Measurements from ENCODE around the gene SERPINI1. TPM values are rescaled to one million over a fixed set of nuclear protein-coding genes. Genes with fewer than 3 reads are reported as not detected.
A peak's percentile ranks its signal among the peaks of the same experiment; 100 is the strongest.

SERPINI1 gene, protein sequence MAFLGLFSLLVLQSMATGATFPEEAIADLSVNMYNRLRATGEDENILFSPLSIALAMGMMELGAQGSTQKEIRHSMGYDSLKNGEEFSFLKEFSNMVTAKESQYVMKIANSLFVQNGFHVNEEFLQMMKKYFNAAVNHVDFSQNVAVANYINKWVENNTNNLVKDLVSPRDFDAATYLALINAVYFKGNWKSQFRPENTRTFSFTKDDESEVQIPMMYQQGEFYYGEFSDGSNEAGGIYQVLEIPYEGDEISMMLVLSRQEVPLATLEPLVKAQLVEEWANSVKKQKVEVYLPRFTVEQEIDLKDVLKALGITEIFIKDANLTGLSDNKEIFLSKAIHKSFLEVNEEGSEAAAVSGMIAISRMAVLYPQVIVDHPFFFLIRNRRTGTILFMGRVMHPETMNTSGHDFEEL
- total RNA-seq (1 to 10 TPM; 1.7 to 1.9 TPM), polyA plus RNA-seq (13.7 TPM)

DNA sequence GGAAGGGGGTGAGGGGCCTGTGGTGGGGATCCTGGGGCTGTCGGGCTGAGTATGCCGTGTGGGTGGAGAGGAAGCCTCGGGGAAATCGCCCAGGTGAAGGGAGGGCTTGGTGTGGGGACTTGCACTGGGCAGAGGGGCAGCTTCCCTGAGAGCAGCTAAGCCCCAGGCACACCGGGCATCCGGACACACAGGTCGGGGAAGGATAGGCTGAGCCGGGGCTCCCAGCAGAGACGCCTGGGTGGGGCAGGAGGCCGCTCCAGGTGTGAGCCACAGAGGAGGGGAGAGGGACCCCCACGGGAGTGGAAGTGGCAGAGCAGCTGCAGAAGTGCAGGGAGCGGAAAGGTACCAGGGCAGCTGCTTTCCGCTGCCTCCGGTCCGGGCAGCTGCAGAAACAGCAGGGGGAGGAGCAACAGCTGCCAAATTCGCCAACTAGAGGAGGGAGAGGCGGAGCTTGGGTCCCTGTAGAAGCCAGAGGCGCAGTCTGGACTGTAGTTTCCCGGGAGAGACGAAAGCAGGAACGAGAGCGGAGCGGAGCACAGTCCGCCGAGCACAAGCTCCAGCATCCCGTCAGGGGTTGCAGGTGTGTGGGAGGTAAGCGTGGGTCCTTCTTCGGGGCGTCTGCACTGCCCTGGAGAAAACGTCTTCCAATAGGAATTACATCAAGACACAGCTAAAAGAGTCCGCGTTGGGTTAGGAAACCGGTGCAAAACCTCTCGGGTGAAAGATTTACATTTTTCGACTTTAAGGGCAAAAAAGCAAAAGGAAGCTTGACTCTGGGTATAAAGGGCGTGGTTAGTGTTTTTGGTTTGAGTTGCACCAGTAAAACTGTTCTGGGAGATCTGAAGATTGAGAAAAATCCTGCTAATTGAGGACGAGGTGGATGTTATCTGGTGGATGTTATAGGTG, at the start of gene SERPINI1:
Gene SERPINI1 (plus strand): TSS at position 489 of the 906 bp plus-strand sequence. CDS start 53,408 bp downstream, outside the sequence.
- Histone ChIP-seq H3K4me3 (ENCODE audit: low read length) (peak within 1 kb of the TSS; percentile 75), H3K36me3 (ENCODE audit: insufficient read depth, low read length) (no peaks in the 10 kb centered on the region), H3K4me1 (ENCODE audit: insufficient read depth, low read length) (peaks cover 29% of the 10 kb centered on the region), H3K27ac (ENCODE audit: low read depth, low read length) (peak within 1 kb of the TSS; percentile 86), H3K9me3 (ENCODE audit: low read length) (no peaks in the 10 kb centered on the region), H3K27me3 (ENCODE audit: insufficient read depth, low read length, poor library complexity, severe bottlenecking) (no peaks in the 10 kb centered on the region)
- H3K27me3 Mint-ChIP-seq: no peaks in the 10 kb centered on the region
- CTCF ChIA-PET: interaction anchor here (0.9 to 1.9 kb wide), 4 partner anchors 8 to 52 kb away, joined by 3 to 4 read pairs (median 3); no protein-coding TSS in a partner anchor
- no peaks in the 10 kb centered on the region for H3K9me3 Mint-ChIP-seq
- H3K27ac Mint-ChIP-seq: no peak within 1 kb of the TSS
- peaks cover 0 to 6% (median 2%) of the 10 kb centered on the region in 3 donors for H3K36me3 Mint-ChIP-seq
- POLR2A ChIA-PET: interaction anchor here (0.9 kb wide), 1 partner anchor 14 kb away, joined by 3 read pairs; no protein-coding TSS in a partner anchor
- DNase-seq: peak in 4 of 5 donors; percentile 70 to 84 (median 75)
- H3K4me3 Mint-ChIP-seq: peak within 1 kb of the TSS in 1 of 7 donors; percentile 34
- peaks cover 4 to 14% (median 13%) of the 10 kb centered on the region in 3 donors for H3K4me1 Mint-ChIP-seq

- Mint-ChIP-seq H3K27ac (peak overlapping the region; percentile 7 to 91 (median 75)), H3K36me3 (peaks cover 0 to 69% (median 18%) of the 10 kb centered on the region in 3 donors), H3K4me1 (peaks cover 24 to 37% (median 37%) of the 10 kb centered on the region in 3 donors), H3K27me3 (no peaks in the 10 kb centered on the region), H3K9me3 (no peaks in the 10 kb centered on the region), H3K4me3 (peak overlapping the region in 3 of 7 donors; percentile 22 to 40 (median 35))
- H3K4me1 ChIP-seq (ENCODE audit: insufficient read depth, low read length): peaks cover 13% of the 10 kb centered on the region
- H3K4me3 ChIP-seq (ENCODE audit: low read length): no peak overlapping the region
- POLR2A ChIA-PET: no interaction called here
- peak in 3 of 5 donors; percentile 7 to 57 (median 20) for DNase-seq
- no peak overlapping the region for H3K27ac ChIP-seq (ENCODE audit: low read depth, low read length)
- CTCF ChIA-PET: interaction anchor here (1.0 kb wide), 1 partner anchor 44 kb away, joined by 3 read pairs; the partner anchor contains the start of genes PDCD10 and SERPINI1
- H3K9me3 ChIP-seq (ENCODE audit: low read length): no peaks in the 10 kb centered on the region
- H3K27me3 ChIP-seq (ENCODE audit: insufficient read depth, low read length, poor library complexity, severe bottlenecking): no peaks in the 10 kb centered on the region
- H3K36me3 ChIP-seq (ENCODE audit: insufficient read depth, low read length): peaks cover 15% of the 10 kb centered on the region
These were observed 44.2 kb upstream of the SERPINI1 start for GRCh38 chr3:167691366-167691765.

GRCh38 chr3:167694121-167694520, 41.4 kb upstream of the SERPINI1 start:
- H3K4me3 Mint-ChIP-seq: no peak overlapping the region
- peaks cover 13% of the 10 kb centered on the region for H3K4me1 ChIP-seq (ENCODE audit: insufficient read depth, low read length)
- H3K27ac Mint-ChIP-seq: peak overlapping the region in 1 of 8 donors; percentile 52
- no peaks in the 10 kb centered on the region for H3K27me3 ChIP-seq (ENCODE audit: insufficient read depth, low read length, poor library complexity, severe bottlenecking)
- peaks cover 20% of the 10 kb centered on the region for H3K36me3 ChIP-seq (ENCODE audit: insufficient read depth, low read length)
- H3K36me3 Mint-ChIP-seq: peaks cover 0 to 68% (median 19%) of the 10 kb centered on the region in 3 donors
- H3K9me3 ChIP-seq (ENCODE audit: low read length): no peaks in the 10 kb centered on the region
- no peaks in the 10 kb centered on the region for H3K27me3 Mint-ChIP-seq
- H3K4me1 Mint-ChIP-seq: peaks cover 29 to 52% (median 52%) of the 10 kb centered on the region in 3 donors
- H3K27ac ChIP-seq (ENCODE audit: low read depth, low read length): no peak overlapping the region
- no peak overlapping the region for H3K4me3 ChIP-seq (ENCODE audit: low read length)
- CTCF ChIA-PET: interaction anchor here (1.4 kb wide), 1 partner anchor 9 kb away, joined by 3 read pairs; no protein-coding TSS in a partner anchor
- no peaks in the 10 kb centered on the region for H3K9me3 Mint-ChIP-seq
- DNase-seq: no peak
- POLR2A ChIA-PET: no interaction called here

DNA sequence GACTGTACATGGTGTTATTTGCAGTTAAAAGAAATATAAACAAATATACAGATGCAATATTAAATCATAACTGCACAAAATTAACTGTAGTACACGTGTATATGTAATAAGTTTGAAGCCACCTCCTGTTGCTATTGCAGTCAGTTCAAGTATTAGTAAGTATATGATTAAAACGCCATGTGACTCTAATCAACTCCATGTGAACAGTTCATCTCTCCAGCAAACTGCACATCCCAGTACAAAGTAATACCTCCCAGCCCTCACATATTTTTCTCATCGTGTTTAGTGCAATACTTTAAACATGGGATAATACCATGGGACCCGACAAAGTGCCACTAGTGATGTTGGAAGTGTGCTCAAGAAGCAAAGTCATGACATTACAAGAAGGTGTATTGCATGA, 35.5 kb upstream of the SERPINI1 start:
- DNase-seq: no peak
- ChIA-PET POLR2A (no interaction called here), CTCF (no interaction called here)
- Histone ChIP-seq H3K4me1 (ENCODE audit: insufficient read depth, low read length) (no peaks in the 10 kb centered on the region), H3K27ac (ENCODE audit: low read depth, low read length) (no peak overlapping the region), H3K27me3 (ENCODE audit: insufficient read depth, low read length, poor library complexity, severe bottlenecking) (no peaks in the 10 kb centered on the region), H3K9me3 (ENCODE audit: low read length) (no peaks in the 10 kb centered on the region), H3K4me3 (ENCODE audit: low read length) (no peak overlapping the region), H3K36me3 (ENCODE audit: insufficient read depth, low read length) (peaks cover 25% of the 10 kb centered on the region)
- H3K27me3 Mint-ChIP-seq: no peaks in the 10 kb centered on the region
- no peaks in the 10 kb centered on the region for H3K9me3 Mint-ChIP-seq
- peaks cover 8 to 73% (median 18%) of the 10 kb centered on the region in 3 donors for H3K36me3 Mint-ChIP-seq
- H3K27ac Mint-ChIP-seq: peak overlapping the region in 1 of 8 donors; percentile 55
- peaks cover 22 to 39% (median 28%) of the 10 kb centered on the region in 3 donors for H3K4me1 Mint-ChIP-seq
- H3K4me3 Mint-ChIP-seq: no peak overlapping the region

- POLR2A ChIA-PET: no interaction called here
These were observed 34.6 kb upstream of the SERPINI1 start for GRCh38 chr3:167700926-167701325.

DNA sequence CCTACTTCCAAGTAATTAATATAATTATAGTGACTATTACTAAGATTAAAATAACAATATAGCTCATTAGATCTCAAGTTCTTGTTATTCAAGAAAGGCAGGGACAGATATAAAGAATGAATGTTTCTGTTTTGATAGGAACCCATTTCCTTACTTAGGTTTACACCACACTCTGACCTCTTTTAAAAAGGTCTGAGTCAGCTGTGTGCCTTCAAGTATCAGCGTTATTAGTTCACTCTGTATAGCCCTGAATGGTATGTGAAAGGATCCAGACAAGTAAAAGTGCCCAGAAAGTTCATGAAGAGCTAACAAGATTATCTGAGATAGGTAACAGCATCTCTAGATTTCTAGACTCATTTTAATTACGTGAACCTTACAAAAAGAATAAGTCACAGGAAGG, 29.7 kb upstream of the SERPINI1 start:
- Histone ChIP-seq H3K9me3 (ENCODE audit: low read length) (no peaks in the 10 kb centered on the region), H3K36me3 (ENCODE audit: insufficient read depth, low read length) (peaks cover 23% of the 10 kb centered on the region), H3K27ac (ENCODE audit: low read depth, low read length) (no peak overlapping the region), H3K4me1 (ENCODE audit: insufficient read depth, low read length) (no peaks in the 10 kb centered on the region), H3K27me3 (ENCODE audit: insufficient read depth, low read length, poor library complexity, severe bottlenecking) (no peaks in the 10 kb centered on the region), H3K4me3 (ENCODE audit: low read length) (no peak overlapping the region)
- Mint-ChIP-seq H3K27ac (peak overlapping the region in 5 of 8 donors; percentile 6 to 51 (median 43)), H3K4me3 (no peak overlapping the region), H3K4me1 (peaks cover 33 to 59% (median 52%) of the 10 kb centered on the region in 3 donors), H3K27me3 (no peaks in the 10 kb centered on the region), H3K9me3 (no peaks in the 10 kb centered on the region), H3K36me3 (peaks cover 12 to 77% (median 19%) of the 10 kb centered on the region in 3 donors)
- CTCF ChIA-PET: no interaction called here
- POLR2A ChIA-PET: no interaction called here
- DNase-seq: no peak

More at GRCh38 chr3:167700926-167701325, 34.6 kb upstream of the SERPINI1 start:
- H3K4me1 ChIP-seq (ENCODE audit: insufficient read depth, low read length): no peaks in the 10 kb centered on the region
- H3K27ac Mint-ChIP-seq: peak overlapping the region in 1 of 8 donors; percentile 6
- no peaks in the 10 kb centered on the region for H3K9me3 Mint-ChIP-seq
- no peaks in the 10 kb centered on the region for H3K27me3 Mint-ChIP-seq
- H3K4me3 Mint-ChIP-seq: no peak overlapping the region
- H3K27ac ChIP-seq (ENCODE audit: low read depth, low read length): no peak overlapping the region
- H3K36me3 ChIP-seq (ENCODE audit: insufficient read depth, low read length): peaks cover 19% of the 10 kb centered on the region
- no peaks in the 10 kb centered on the region for H3K27me3 ChIP-seq (ENCODE audit: insufficient read depth, low read length, poor library complexity, severe bottlenecking)
- DNase-seq: no peak
- peaks cover 8 to 69% (median 14%) of the 10 kb centered on the region in 3 donors for H3K36me3 Mint-ChIP-seq
- no peak overlapping the region for H3K4me3 ChIP-seq (ENCODE audit: low read length)
- CTCF ChIA-PET: interaction anchor here (2.0 kb wide), 1 partner anchor 16 kb away, joined by 5 read pairs; no protein-coding TSS in a partner anchor
- H3K9me3 ChIP-seq (ENCODE audit: low read length): no peaks in the 10 kb centered on the region
- peaks cover 27 to 44% (median 36%) of the 10 kb centered on the region in 3 donors for H3K4me1 Mint-ChIP-seq

- Mint-ChIP-seq H3K9me3 (no peaks in the 10 kb centered on the region), H3K36me3 (peaks cover 4 to 73% (median 31%) of the 10 kb centered on the region in 3 donors), H3K4me3 (no peak overlapping the region), H3K4me1 (peaks cover 61 to 88% (median 83%) of the 10 kb centered on the region in 3 donors), H3K27me3 (no peaks in the 10 kb centered on the region), H3K27ac (peak overlapping the region in 2 of 8 donors; percentile 47 to 82)
- no peak overlapping the region for H3K27ac ChIP-seq (ENCODE audit: low read depth, low read length)
- DNase-seq: no peak
- CTCF ChIA-PET: no interaction called here
- H3K27me3 ChIP-seq (ENCODE audit: insufficient read depth, low read length, poor library complexity, severe bottlenecking): no peaks in the 10 kb centered on the region
- no peaks in the 10 kb centered on the region for H3K9me3 ChIP-seq (ENCODE audit: low read length)
- peaks cover 14% of the 10 kb centered on the region for H3K36me3 ChIP-seq (ENCODE audit: insufficient read depth, low read length)
- POLR2A ChIA-PET: no interaction called here
- no peak overlapping the region for H3K4me3 ChIP-seq (ENCODE audit: low read length)
- peaks cover 12% of the 10 kb centered on the region for H3K4me1 ChIP-seq (ENCODE audit: insufficient read depth, low read length)
These were observed 25.8 kb upstream of the SERPINI1 start for GRCh38 chr3:167709690-167710089.
